HG03354 (cell line): ENCODE results near the gene OR52N5.

Source experiments
- ATAC-seq: cut with Tn5 transposase; IDR thresholded peaks from one replicate; pipeline ENCODE4 v1.9.1; 2021; ENCODE audit warnings: mild to moderate bottlenecking; ENCODE audit not compliant: unreplicated experiment, poor library complexity, severe bottlenecking

The OR52N5 gene

DNA sequence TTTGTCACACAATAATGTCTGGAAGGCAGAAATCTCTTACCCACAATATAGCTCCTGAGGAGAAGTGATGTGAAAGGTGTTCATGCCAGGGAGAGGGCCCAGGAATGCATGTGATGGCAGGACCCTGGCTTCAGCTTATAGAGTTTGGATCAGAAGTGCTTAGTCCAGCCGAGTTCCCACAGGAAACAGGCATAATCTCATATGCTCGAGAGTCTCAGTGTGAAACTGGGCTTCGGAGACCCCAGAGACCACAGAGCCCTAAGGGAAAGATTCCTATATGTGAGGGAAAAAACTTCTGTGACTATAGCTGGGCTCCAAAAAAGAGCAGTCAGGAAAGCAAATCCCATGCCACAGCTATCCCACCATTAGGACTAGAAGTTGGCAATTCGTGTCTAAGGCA, at the start of gene OR52N5:
OR52N5 (minus strand) TSS at position 101 of the 400 bp plus-strand sequence. CDS start 4,721 bp downstream, outside the sequence.
- no peak for ATAC-seq

DNA sequence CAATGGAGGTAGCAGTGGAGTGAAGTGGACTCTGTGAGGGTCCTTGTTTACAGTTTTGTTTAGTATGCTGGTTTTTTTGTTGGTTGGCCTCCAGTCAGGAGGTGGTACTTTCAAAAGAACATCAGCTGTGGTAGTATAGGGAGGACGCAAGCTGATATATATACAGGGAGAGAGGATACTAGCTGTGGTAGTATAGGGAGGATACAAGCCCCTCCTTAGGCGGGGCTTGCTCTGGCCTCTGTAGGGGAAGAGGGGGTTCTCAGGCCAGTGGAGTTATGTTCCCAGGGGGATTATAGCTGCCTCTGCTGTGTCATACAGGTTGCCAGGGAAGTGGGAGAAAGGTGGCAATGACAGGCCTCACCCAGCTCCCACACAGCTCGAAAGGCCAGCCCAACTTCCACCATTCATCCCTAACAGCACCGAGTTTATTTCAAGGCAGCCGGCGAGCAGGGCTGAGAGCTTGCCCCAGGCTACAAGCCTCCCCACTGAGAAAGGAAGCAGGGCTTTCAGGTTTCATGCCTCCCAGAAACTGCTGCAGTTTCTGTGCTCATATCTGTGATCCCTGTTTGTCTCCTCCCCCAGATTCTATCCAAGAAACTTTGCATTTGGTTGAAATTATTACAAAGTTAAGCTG, 48.2 kb upstream of the OR52N5 start:
- no peak for ATAC-seq

DNA sequence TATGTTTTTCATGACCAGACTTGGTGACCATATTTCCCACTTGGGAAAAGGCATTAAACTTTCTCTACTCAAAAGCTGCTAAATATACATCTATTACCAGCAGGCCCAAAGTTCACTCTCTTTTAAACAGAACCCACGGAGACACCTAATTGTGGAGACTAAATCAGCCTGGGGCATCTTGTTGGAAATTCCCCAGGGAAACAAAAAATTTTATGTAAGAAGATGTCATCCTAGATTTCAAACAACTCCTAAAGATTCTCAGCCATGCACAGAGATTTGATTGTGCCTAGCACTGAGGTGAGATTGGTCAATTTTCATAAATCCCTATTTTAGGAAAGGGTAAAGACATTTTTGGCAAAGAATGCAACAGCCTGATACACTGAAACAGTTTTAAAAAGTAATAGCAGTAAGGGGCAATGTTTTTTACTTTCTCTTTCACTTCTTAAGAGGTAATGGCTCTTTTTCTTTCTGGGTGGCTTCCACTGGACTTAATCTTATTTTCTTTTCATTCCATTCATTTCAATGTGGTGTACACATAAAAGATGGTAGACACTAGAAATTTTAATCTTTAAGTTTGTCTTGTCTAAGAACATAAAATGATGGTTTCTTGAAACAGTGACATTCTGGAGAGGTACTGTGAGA, 35.2 kb upstream of the OR52N5 start:
- peak; percentile 65 for ATAC-seq

DNA sequence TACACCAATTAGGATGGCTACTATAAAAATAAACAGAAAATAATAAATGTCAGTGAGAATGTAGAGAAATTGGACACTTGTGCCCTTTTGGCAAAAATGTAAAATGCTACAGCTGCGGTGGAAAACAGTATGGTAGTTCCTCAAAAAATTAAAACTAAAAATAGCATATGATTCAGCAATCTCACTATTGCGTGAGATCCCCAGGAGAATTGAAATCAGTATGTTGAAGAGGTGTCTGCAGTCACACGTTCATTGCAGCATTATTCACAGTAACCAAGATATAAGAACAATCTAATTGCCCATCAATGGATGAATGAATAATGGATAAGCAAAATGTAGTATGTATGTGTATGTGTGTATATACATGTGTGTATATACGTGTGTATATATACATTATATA, 32.4 kb upstream of the OR52N5 start:
- no peak for ATAC-seq

DNA sequence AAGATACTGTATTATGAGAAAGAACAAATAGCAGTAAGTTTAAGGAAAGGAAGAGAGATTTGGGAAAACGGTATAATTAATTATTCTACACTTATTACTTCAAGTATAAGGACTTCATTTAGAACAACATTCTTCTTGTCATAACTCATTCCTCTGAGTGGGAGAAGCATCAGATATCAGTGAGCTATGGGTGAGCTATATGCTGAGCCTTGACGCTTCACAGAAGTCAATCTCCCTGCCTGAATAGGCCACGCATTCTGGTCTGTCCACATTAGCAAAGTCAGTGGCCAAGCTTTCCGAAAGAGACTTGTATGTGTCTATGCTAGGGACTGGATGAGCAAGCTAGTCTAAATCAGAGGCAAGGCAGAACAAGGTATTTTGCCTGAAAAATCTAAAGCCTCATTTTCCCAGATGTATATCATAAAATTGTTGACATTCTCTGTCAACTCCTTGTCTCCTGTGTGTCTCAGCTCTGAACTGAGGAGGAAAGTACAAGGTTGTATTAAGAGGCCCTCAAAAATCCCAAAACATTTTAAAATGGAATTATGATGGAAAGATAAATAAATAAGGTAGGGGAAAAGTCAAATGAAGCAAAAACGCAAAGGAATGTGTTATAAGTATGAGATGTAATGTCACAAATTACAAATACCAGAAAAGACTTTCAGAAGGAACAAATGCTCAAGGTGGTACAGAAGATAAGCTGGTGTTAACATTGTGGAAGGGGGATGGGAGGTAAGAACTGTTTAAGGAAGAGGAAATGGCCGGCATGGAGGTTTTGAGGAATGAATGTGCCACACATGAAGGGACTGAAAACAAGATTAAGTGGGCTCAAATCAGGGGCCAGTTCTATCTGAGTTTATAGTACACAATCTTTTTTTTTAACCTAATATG, 27.0 kb upstream of the OR52N5 start:
- ATAC-seq: no peak

DNA sequence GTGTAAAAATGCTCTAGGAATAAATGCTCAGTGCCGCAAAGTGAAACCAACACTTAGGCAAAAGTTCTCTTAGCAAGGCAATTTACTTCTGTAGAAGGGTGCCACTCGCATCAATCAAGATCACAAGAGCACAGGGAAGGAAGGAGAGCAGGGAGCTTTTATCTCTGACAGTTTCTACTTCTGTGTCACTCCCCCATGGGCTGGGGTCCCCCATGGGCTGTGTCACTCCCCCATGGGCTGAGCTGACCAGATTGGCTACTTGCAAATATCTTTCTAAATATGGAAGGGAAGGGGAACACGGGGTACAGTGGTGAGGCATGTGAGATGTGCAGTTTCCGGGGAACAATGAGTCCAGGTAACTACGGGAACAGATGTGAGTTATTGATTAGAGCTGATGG, 26.0 kb upstream of the OR52N5 start:
- ATAC-seq: peak; percentile 32

DNA sequence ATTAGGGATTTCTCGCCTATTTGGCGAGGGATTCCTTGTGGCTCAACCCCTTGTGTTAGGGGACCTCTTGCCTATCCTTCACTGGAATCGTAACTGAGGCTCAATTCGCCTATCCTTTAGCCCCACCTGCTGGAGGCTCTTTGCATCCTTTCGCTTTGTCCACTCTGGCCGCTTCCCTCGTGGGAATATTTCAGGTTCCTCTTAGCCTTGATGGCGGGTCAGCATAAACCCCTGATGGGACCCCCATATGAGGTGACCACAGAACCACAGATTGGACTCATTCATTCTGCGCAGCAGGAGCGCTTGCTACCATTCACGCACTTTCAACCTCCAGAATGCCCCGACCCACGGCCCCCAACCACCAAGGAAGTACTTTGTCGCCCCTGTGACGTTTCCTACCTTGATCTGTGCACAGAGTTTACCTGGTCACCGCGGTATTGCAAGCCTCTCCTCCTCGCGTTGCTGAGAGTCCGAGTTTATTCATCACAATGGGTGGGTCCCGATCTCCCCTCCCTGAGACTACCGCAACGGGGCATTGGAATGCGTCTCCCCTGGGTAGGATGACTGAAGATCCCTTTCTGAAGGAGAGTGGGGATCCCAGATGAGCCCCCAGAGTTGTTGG, 25.5 kb upstream of the OR52N5 start, which contains the start of gene OR52N2:
OR52N2 (plus strand) TSS at position 425 of the 622 bp plus-strand sequence. CDS start 11,412 bp downstream, outside the sequence.
- peak; percentile 94 for ATAC-seq

DNA sequence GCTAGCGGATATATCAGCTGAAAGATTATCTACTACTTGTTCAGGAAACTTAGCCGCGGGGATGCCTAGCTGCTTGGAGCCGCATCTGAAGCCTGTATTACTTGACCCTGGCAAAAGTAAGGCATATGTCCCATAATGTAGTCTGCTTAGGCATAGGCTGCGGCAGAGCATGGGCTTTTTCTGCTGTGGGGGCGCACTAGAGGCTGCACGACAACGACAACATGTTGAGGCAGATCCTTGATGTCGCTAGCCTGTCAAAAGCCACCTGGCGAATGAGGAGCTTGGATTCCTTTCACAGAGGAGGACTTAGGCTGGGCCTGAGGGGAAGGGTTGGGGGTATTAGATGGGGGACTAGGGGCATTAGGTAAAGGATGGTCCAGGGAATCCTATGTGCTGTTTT, 24.4 kb upstream of the OR52N5 start:
- ATAC-seq: no peak

DNA sequence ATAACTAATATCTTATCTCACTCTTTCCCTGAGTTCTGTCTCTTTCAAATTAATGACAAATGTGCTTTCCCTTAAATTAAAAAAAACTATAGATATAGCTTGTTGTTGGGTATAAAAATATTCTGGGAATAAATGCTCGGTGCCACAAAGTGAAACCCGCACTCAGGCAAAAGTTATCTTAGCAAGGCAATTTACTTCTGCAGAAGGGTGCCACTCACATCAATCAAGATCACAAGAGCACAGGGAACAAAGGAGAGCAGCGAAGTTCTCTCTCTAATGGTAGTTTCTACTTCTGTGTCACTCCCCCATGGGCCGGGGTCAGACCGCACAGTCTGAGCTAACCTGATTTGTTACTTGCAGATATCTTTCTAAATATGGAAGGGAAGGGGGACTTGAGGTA, 20.8 kb upstream of the OR52N5 start:
- ATAC-seq: no peak

DNA sequence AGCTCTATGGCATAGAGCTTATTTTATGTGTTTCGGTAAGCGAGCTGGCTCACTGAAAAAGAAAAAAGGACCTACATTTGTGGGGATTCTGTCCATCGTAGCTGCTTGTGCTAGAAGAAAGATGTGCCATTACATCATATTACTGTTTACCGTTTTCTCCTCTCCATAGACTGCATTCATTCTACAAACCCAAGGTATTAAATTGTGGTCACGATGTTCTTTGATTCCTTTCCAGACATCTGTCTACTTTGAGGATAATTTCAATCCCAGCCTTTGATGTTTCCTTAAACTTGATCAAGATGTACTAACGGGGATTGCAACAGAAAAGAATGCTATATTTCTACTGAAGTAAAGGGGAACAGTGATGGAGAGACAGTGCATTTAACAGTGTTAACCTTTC, 13.4 kb upstream of the OR52N5 start:
- no peak for ATAC-seq

DNA sequence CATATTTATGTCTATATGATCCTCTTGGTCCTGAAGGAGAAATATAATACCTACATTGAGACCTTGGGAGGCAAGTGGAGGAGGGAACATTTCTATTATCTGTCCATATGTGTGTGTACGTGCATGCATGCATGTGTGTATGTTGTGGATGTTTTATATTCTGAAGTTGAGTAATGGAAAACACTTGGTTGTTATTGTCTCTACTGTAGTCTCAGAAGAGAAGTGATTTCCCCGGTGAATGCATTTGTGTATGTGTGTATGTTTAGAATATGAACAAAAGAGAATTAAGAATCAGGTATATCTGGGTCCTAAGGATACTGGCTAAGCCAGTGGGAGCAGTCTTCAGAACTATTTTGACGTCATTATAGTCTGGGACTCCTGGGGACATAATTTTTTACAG, 8.0 kb upstream of the OR52N5 start, which contains the start of gene OR52N1:
OR52N1 (minus strand) TSS at position 101 of the 400 bp plus-strand sequence. CDS start 2,449 bp downstream, outside the sequence.
- no peak for ATAC-seq

DNA sequence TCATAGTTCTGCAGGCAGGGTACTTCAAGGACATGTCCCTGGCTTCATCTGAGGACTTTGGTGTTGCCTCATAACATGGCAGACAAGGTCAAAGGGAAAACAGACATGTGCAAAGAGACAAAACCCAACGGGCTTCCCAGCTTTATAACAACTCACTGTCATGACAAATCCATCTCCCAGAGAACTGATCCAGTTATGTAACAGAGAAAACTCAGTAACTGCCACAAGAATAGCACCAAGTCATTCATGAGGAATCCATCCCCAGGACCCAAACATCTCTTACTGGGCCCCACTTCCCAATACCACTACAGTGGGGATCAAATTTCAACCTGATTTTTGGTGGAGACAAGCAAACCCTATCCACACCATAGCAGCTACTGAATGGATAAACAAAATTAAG, 16.1 kb downstream of the OR52N5 start:
- no peak for ATAC-seq

DNA sequence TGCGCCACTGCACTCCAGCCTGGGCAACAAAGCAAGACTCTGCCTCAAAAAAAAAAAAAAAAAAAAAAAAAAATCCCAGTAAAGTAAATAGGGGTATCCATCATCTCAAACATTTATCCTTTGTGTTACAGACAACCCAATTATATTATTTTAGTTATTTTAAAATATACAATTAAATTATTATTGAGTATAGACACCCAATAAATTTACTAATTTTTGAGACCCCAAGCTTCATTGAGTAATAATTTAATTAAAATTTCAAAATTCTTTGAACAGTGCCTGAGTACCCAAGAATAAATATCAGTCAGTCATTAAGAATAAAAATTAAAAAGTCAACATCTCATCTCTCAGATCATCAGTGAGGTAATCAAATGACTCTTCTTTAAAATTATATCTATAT, 29.2 kb downstream of the OR52N5 start, which contains the start of gene OR52N4:
OR52N4 (plus strand) TSS at position 301 of the 400 bp plus-strand sequence. CDS start 498 bp downstream, outside the sequence.
- ATAC-seq: no peak

DNA sequence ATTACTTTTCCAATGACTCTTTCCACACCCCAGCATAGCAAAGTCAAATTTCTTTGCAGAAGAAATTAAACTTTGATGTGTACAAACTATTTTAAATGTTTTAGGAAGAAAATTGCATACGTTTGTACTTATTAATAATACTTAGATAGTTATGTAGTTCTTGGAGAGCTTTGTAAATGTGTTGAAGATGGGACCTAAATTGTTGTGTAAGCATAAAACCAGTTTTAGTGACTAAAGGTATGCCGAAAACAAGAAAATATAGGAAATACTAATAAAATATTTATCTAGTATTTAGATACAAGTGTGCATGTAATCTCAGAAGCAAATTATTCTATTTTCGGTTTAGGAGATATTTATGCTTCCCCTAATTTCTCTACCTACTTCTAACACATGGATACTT, 33.3 kb downstream of the OR52N5 start:
- ATAC-seq: no peak

DNA sequence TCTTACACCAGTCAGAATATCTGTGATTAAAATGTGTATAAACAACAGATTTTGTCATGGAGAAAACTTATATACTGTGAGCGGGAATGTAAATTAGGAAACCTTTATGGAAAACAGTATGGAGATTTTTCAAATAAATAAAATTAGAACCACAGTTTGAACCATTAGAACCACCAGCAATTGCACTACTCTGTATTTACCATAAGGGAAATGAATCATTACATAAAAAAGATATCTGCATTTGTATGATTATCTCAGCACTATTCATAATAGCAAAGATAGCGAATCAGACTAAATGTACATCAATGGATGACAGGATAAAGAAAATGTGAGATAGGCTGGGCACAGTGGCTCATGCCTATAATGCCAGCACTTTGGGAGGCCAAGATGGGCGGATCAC, 36.5 kb downstream of the OR52N5 start:
- no peak for ATAC-seq

DNA sequence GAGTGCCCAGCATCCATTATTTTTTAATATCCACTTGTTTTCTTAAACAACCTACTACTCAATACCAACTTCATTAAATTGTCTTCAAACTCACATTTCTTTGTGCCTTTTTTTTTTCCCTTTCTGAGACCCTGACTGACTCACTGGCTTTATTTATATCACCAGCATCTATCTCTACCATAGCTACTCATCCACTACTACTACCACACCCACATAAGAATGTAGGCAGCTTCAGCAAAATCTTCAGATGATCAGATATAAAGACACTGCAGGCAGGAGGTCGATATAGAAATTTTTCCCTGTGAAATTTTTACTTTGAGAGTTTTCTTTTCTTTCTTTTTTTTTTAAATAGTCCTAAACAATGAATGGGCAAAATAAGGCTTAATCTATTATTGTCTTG, 44.7 kb downstream of the OR52N5 start:
- no peak for ATAC-seq

DNA sequence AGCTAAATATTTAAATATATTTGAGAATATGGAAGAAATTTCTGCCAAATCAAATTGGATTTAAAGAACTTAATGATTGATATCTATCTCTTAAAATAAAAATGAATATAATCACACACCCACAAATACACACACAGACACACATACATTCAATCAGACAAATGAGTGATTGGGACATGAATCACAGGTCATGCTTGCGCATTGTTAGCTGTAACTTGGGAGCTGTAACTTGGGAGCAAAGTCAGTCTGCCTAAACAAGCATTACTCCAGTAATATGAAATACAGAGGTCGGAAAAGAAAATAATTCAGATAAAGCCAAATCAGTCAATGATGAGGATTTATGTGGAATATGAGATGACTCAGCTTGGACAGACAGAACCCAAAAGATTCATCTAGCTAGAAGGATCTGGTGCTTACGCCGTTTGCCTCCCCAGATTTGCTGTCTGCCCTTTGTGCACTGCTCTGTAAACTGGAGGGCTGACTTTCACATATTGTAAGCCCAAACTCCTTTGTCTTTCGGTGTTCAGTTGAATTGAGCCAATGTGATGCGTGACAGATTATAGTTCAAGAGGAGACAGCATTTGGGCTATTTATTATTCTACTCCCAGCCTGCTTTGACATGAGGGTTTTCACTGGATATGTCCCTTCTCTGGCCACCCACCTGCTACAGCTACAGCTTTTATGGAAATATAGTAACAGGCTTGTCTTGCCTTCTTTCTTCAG, 45.3 kb downstream of the OR52N5 start:
- no peak for ATAC-seq

DNA sequence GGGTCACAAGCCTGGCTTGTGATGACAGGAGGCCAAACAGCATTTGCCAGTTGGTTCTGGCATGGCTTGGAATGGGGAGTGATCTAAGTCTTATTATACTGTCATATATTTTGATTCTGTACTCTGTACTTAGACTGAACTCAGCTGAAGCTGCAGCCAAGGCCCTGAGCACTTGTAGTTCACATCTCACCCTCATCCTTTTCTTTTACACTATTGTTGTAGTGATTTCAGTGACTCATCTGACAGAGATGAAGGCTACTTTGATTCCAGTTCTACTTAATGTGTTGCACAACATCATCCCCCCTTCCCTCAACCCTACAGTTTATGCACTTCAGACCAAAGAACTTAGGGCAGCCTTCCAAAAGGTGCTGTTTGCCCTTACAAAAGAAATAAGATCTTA, 46.1 kb downstream of the OR52N5 start:
- no peak for ATAC-seq

DNA sequence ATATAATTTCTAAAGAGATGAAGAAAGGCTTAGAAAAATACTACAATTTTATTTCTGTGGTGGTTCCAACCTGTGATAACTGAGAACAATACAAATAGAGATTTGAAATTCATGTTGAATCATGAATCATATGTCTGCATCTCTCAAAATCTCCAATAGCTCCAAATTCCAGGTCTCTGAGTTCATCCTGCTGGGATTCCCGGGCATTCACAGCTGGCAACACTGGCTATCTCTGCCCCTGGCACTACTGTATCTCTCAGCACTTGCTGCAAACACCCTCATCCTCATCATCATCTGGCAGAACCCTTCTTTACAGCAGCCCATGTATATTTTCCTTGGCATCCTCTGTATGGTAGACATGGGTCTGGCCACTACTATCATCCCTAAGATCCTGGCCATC, 46.8 kb downstream of the OR52N5 start, which contains the start of gene OR56B1:
OR56B1 (plus strand) TSS at position 53 of the 400 bp plus-strand sequence; CDS start at position 122, 69 bp downstream.
- ATAC-seq: no peak
